Measurements from ENCODE around the gene CDH13. TPM values are rescaled to one million over a fixed set of nuclear protein-coding genes. Genes with fewer than 3 reads are reported as not detected.

CDH13 gene
- total RNA-seq, 2 donors from 2014 or later = 2.4 to 6.3 TPM

DNA sequence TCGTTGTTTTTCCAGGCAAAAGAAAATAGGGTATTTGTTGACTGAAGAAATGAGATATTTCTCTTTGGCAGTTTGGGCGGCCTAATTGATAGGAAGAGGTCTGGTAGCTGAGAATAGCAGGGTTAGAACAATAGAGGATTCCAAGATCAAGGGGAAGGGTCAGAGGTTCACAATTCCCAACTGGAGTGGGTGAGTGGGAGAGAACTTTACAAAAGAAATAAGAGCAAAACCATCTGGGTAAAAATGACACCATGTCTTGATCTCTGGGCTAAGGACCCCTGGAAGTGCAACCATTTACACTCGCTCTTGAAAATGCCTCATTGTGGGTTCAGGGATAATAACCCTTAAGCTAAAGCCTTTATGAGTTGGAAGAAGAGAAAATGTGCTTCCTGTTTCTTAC, 180.5 kb downstream of the CDH13 start:
- Histone ChIP-seq H3K9ac (ENCODE audit: low read depth in 2 of 2, low read length in 2 of 2) (no peak overlapping the region), H3K27ac (no peak overlapping the region), H3K9me3 (no peaks in the 10 kb centered on the region), H3K4me3 (no peak overlapping the region), H3K4me1 (no peaks in the 10 kb centered on the region), H3K27me3 (no peaks in the 10 kb centered on the region), H3K36me3 (no peaks in the 10 kb centered on the region)
- TF ChIP-seq, protein P1, sequence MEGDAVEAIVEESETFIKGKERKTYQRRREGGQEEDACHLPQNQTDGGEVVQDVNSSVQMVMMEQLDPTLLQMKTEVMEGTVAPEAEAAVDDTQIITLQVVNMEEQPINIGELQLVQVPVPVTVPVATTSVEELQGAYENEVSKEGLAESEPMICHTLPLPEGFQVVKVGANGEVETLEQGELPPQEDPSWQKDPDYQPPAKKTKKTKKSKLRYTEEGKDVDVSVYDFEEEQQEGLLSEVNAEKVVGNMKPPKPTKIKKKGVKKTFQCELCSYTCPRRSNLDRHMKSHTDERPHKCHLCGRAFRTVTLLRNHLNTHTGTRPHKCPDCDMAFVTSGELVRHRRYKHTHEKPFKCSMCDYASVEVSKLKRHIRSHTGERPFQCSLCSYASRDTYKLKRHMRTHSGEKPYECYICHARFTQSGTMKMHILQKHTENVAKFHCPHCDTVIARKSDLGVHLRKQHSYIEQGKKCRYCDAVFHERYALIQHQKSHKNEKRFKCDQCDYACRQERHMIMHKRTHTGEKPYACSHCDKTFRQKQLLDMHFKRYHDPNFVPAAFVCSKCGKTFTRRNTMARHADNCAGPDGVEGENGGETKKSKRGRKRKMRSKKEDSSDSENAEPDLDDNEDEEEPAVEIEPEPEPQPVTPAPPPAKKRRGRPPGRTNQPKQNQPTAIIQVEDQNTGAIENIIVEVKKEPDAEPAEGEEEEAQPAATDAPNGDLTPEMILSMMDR (IDR thresholded peaks at IDR 0.05) = no peak
- intact Hi-C loops (cut with DNase I) = no loop called here
- DNase-seq = no peak

DNA sequence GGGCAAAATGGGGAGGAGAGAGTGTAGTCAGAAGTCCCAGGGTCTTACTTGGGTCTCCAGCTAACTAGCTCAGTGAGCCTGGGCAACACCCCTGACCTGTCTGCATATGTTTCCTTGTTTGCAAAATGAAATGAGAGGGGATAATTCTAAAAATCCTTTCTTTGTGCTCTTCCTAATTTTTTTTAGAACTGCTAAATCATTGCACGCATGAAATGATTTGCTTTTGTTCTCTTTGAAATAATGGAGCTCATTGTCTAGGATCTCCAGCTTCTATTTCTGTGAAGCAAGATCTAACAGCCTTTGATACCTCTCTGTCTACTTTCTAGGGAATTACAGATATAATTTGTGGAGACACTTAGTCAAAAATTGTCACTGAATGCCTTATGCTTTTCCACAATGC, 181.3 kb downstream of the CDH13 start:
- DNase-seq = no peak
- no peaks in the 10 kb centered on the region for H3K9me3 ChIP-seq
- H3K9ac ChIP-seq (ENCODE audit: low read depth in 2 of 2, low read length in 2 of 2) = no peak overlapping the region
- no peaks in the 10 kb centered on the region for H3K27me3 ChIP-seq
- no peak overlapping the region for H3K4me3 ChIP-seq
- H3K27ac ChIP-seq = no peak overlapping the region
- intact Hi-C loops (cut with DNase I) = no loop called here
- no peaks in the 10 kb centered on the region for H3K4me1 ChIP-seq
- TF ChIP-seq, protein P1 (IDR thresholded peaks at IDR 0.05) = no peak
- H3K36me3 ChIP-seq = no peaks in the 10 kb centered on the region

DNA sequence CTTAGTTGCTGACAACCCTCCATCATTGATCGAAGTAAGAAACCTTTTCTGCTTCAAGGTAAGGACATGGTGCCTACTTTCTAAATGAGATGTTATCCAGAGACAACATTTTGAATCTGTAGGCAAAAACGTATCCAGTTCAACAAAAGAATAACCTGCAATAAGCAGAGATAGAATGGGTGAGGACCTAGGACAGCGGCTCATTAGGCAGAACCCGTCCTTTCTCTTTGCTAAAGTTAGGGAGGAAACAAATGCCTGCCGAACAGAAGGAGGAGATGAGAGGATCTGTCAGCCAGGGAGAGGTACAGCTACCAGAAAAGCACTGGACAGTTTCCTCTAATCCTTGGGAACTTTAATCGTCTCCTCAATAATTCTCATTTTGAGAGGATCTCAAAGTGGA, 183.3 kb downstream of the CDH13 start:
- Histone ChIP-seq H3K4me3 (no peak overlapping the region), H3K9ac (ENCODE audit: low read depth in 2 of 2, low read length in 2 of 2) (no peak overlapping the region), H3K36me3 (no peaks in the 10 kb centered on the region), H3K4me1 (no peaks in the 10 kb centered on the region), H3K27me3 (no peaks in the 10 kb centered on the region), H3K27ac (no peak overlapping the region), H3K9me3 (no peaks in the 10 kb centered on the region)
- TF ChIP-seq, protein P1 (IDR thresholded peaks at IDR 0.05) = no peak
- DNase-seq = no peak
- intact Hi-C loops (cut with DNase I) = no loop called here

DNA sequence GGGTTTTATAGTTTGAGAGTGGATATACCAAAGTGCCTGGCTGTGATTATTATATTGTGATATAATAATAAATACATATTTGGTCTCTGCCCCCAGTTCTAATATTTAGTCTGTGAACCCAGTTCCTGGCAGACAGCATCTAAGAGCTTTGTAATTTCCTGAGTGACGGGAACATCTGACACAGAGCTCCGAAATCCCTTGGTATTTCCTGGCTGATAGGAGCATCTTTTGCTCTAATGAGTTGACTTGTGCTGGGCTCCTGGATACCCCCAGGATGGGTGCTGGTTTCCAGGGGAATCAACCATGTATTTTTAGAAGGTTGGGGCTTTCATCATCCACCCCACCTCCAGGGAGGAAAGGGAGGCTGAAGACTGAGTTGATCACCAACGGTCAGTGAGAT, 187.3 kb downstream of the CDH13 start:
- DNase-seq = no peak
- no peaks in the 10 kb centered on the region for H3K9me3 ChIP-seq
- H3K9ac ChIP-seq (ENCODE audit: low read depth in 2 of 2, low read length in 2 of 2) = no peak overlapping the region
- no peaks in the 10 kb centered on the region for H3K27me3 ChIP-seq
- H3K36me3 ChIP-seq = no peaks in the 10 kb centered on the region
- no peaks in the 10 kb centered on the region for H3K4me1 ChIP-seq
- H3K27ac ChIP-seq = no peak overlapping the region
- no peak overlapping the region for H3K4me3 ChIP-seq
- TF ChIP-seq, protein P1 (IDR thresholded peaks at IDR 0.05) = no peak
- intact Hi-C loops (cut with DNase I) = no loop called here

DNA sequence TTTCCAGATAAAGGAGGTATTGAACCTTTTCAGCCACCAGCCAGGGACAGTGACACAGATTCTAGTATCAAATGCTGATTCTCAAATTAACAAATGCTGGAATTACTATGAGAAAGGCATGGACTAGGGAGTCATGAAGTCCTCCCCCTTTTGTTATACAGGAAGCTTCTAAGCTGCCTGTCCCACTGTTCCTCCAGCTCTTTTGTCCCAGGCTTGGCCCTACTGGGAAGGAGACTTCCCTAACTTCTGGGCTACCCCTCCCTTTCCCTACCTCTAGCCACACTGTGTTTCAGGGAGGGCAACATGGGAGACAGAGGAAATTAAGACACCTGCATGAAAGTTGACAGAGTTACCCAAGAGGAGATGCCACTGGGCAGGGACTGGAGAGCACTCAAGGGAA, 192.5 kb downstream of the CDH13 start:
- TF ChIP-seq, protein P1 (IDR thresholded peaks at IDR 0.05) = no peak
- Histone ChIP-seq H3K27ac (no peak overlapping the region), H3K4me3 (no peak overlapping the region), H3K36me3 (no peaks in the 10 kb centered on the region), H3K4me1 (no peaks in the 10 kb centered on the region), H3K9me3 (no peaks in the 10 kb centered on the region), H3K27me3 (no peaks in the 10 kb centered on the region), H3K9ac (ENCODE audit: low read depth in 2 of 2, low read length in 2 of 2) (no peak overlapping the region)
- intact Hi-C loops (cut with DNase I) = no loop called here
- no peak for DNase-seq

DNA sequence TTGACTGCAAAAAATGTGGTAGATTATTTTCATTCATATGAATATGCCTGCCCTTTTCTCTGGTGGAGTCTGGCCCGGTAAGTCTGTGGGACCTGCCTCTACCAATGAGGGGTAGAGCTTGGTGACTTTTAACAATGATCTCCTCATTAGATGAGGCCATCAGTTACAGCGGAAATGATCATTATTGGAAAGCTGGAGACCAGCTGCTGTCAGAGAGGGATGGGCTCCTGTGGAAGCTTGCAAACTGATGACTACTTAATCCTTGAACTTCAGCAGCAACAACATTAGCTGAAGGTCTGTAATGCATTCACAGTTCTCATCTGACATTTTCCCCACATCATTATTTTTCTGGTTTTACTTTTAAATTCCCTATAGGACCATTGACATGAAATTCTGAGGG, 194.1 kb downstream of the CDH13 start:
- Histone ChIP-seq H3K9me3 (no peaks in the 10 kb centered on the region), H3K36me3 (no peaks in the 10 kb centered on the region), H3K27ac (no peak overlapping the region), H3K9ac (ENCODE audit: low read depth in 2 of 2, low read length in 2 of 2) (no peak overlapping the region), H3K27me3 (no peaks in the 10 kb centered on the region), H3K4me3 (no peak overlapping the region), H3K4me1 (no peaks in the 10 kb centered on the region)
- intact Hi-C loops (cut with DNase I) = no loop called here
- DNase-seq = no peak
- TF ChIP-seq, protein P1 (IDR thresholded peaks at IDR 0.05) = no peak
